Measurements from ENCODE around the gene ZNF688.

The ZNF688 gene

DNA sequence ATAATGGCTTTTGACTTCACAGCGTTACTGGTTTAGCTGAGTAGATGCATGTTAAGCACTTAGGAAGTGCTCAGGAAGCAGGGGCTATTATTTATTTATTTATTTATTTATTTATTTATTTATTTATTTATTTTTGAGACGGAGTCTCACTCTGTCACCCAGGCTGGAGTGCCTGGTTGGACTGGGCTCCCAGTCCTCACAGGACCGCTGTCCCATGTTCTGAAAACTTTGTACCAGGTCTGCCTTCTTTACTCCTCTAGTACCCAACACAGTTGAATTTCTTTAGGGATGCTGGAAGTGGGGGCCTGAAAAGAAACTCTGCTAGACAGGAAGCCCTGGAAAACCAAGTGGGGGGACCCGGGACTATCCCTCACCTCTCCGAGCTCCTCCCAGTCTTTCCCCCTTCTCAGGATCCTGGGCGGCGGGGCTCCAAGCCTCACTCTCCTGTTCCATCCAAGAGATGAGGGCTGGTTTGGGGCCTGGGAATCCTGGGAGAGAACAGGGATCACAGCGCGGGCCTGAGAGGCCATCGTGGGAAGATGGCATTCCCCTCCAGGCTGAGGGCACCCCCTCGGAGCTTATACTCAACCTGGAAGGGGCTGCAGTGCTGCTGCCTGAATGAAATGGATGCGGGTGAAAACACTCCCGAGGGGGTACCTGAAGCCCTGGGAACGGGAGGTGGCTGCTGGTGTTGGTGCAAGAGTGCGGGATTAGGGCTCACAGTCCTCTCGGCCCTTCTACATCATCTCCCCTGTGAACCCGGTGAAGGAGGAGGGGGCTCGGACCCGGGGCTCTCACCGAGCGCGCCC lies 674 bp downstream of the ZNF688 start:
- DNase-seq (ENCODE audit: low spot score), result no peak
- TF ChIP-seq, protein P1, sequence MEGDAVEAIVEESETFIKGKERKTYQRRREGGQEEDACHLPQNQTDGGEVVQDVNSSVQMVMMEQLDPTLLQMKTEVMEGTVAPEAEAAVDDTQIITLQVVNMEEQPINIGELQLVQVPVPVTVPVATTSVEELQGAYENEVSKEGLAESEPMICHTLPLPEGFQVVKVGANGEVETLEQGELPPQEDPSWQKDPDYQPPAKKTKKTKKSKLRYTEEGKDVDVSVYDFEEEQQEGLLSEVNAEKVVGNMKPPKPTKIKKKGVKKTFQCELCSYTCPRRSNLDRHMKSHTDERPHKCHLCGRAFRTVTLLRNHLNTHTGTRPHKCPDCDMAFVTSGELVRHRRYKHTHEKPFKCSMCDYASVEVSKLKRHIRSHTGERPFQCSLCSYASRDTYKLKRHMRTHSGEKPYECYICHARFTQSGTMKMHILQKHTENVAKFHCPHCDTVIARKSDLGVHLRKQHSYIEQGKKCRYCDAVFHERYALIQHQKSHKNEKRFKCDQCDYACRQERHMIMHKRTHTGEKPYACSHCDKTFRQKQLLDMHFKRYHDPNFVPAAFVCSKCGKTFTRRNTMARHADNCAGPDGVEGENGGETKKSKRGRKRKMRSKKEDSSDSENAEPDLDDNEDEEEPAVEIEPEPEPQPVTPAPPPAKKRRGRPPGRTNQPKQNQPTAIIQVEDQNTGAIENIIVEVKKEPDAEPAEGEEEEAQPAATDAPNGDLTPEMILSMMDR (conservative IDR thresholded peaks at IDR 0.05; ENCODE audit: low read depth), result no peak
- ChIA-PET CTCF (interaction anchor here (0.6 to 1.0 kb wide), 4 partner anchors 12 to 233 kb away, joined by 3 to 5 read pairs (median 4); partner anchors contain the start of gene ZNF764), POLR2A (ENCODE audit: low non-redundant PET) (interaction anchor here (1.5 kb wide), 1 partner anchor 16 kb away, joined by 3 read pairs; no protein-coding TSS in a partner anchor)
- H3K27ac ChIP-seq, result peak overlapping the region; percentile 95

DNA sequence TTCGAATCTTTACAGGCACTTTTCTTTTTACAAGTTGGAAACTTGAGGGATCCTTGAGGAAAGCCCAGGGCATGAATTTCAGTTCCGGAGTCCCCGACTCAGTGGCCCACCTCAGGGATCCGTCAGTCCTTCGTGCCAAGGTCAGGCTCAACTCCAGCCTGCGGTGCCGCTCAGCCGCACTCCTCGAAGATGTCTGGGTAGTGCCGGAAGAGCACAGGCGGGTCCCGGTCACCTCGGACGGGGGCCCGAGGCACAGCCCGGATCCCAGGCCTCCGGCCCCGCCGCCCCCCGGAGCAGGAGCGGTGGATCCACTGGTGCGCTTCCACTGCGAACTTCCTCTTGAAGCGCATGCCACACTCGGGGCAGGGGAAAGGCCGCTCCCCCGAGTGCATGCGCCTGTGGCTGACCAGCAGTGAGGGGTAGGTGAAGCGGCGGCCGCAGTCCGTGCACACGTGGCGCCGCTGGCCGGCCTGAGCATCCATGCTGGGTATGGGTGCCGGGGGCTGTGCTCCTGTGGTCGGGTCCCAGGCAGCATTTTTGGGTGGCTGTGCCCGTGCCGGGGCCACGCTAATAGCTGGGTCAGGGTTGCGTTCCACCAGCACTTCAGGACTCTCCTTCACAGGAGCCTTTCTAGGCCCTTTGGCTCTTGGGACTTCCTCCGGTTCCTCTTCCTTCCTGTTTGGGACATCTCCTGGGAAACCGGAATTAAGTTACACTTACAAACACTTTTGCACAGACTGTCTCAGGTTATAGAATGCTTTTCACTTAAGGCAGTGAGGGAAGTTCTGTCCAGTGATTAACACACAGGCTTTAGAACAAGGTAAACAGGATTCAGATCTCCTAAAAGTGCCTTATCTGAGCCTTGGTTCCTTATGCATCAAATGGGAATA lies 1.5 kb downstream of the ZNF688 start:
- TF ChIP-seq, protein P1 (conservative IDR thresholded peaks at IDR 0.05; ENCODE audit: low read depth), result no peak
- ChIA-PET POLR2A (ENCODE audit: low non-redundant PET) (no interaction called here), CTCF (interaction anchor here (0.6 kb wide), 1 partner anchor 233 kb away, joined by 3 read pairs; no protein-coding TSS in a partner anchor)

GRCh38 chr16:30569281-30569680 lies 2.2 kb downstream of the ZNF688 start:
- no peak for DNase-seq (ENCODE audit: low spot score)
- CTCF ChIA-PET, result no interaction called here
- TF ChIP-seq, protein P1 (conservative IDR thresholded peaks at IDR 0.05; ENCODE audit: low read depth), result no peak
- H3K27ac ChIP-seq, result peak overlapping the region; percentile 95
- POLR2A ChIA-PET (ENCODE audit: low non-redundant PET), result no interaction called here

More for the DNA sequence above, 1.5 kb downstream of the ZNF688 start:
- no peak for DNase-seq (ENCODE audit: low spot score)
- H3K27ac ChIP-seq, result peak overlapping the region; percentile 95

DNA sequence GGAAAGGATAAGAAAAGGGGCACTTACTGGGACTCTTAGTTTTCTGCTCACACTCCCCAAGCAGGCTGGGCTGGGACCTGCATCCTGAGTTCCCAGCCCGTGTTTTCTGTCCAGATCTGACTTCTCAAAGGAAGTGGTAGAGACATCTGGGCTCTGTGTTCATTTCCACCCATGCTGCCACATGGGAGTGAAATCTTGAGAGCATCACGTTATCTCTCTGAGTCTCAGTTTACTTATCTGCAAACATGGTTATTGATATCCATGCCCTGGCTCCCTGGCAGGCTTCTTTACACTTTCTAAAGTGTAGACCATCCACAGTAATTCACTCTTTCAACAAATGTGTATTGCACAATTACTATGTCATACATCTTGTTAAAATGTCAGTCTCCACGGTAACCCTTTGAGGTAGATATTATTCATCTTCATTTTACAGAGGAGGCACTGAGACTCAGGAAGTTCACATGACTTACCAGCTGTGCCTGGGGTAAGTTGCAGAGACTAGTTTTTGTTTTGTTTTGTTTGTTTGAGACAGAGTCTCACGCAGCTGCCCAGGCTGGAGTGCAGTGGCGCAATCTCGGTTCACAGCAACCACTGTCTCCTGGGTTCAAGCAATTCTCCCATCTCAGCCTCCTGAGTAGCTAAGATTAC lies 3.4 kb downstream of the ZNF688 start:
- peak; percentile 85 for DNase-seq (ENCODE audit: low spot score)
- TF ChIP-seq, protein P1 (conservative IDR thresholded peaks at IDR 0.05; ENCODE audit: low read depth), result no peak
- H3K27ac ChIP-seq, result peak overlapping the region; percentile 95
- POLR2A ChIA-PET (ENCODE audit: low non-redundant PET), result interaction anchor here (0.5 to 0.7 kb wide), 5 partner anchors 18 to 431 kb away, joined by 3 to 5 read pairs (median 3); partner anchors contain the start of gene ZNF785
- CTCF ChIA-PET, result no interaction called here

- ChIA-PET POLR2A (ENCODE audit: low non-redundant PET) (interaction anchor here (0.6 kb wide), 2 partner anchors 122 to 431 kb away, joined by 3 read pairs; no protein-coding TSS in a partner anchor), CTCF (no interaction called here)
- DNase-seq (ENCODE audit: low spot score), result peak; percentile 25
- TF ChIP-seq, protein P1 (conservative IDR thresholded peaks at IDR 0.05; ENCODE audit: low read depth), result no peak
- H3K27ac ChIP-seq, result peak overlapping the region; percentile 95
Observed at GRCh38 chr16:30567160-30567990, 4.1 kb downstream of the ZNF688 start.

Measured in RWPE1 (cell line).